Duodenal mucosa (tissue), 2 donors: ENCODE data around the gene S100A7.

ENCODE experiments used
- H3K27ac ChIP-seq: one replicate; pipeline ENCODE4 v1.7.0; 2013; ENCODE audit warnings: low read depth, low read length
- H3K27me3 ChIP-seq, 2 donors: one replicate each; pipeline ENCODE4 v1.7.0; 2013; ENCODE audit warnings: low read length in 2 of 2, control low read depth in 1 of 2; ENCODE audit not compliant: insufficient read depth in 2 of 2, control insufficient read depth in 1 of 2
- H3K36me3 ChIP-seq, 2 donors: one replicate each; pipeline ENCODE4 v1.7.0; 2013; ENCODE audit warnings: low read length in 2 of 2, control low read depth in 1 of 2; ENCODE audit not compliant: insufficient read depth in 2 of 2, control insufficient read depth in 1 of 2
- H3K4me1 ChIP-seq, 2 donors: one replicate each; pipeline ENCODE4 v1.7.0; 2013; ENCODE audit warnings: low read length in 2 of 2, control low read depth in 1 of 2; ENCODE audit not compliant: insufficient read depth in 2 of 2, control insufficient read depth in 1 of 2
- H3K4me3 ChIP-seq, 2 donors: one replicate each; pipeline ENCODE4 v1.7.0; 2013; ENCODE audit warnings: low read length in 2 of 2, low read depth in 1 of 2
- H3K9ac ChIP-seq, 2 donors: one replicate each; pipeline ENCODE4 v1.7.0; 2013; ENCODE audit warnings: low read length in 2 of 2, low read depth in 1 of 2
- H3K9me3 ChIP-seq, 2 donors: one replicate each; pipeline ENCODE4 v1.7.0; 2013; ENCODE audit warnings: low read length in 2 of 2, control low read depth in 1 of 2; ENCODE audit not compliant: control insufficient read depth in 1 of 2

Gene S100A7

GRCh38 chr1:153494976-153495535, 34.6 kb upstream of the S100A7 start:
- H3K36me3 ChIP-seq = no peaks in the 10 kb centered on the region
- H3K27ac ChIP-seq = no peak overlapping the region
- no peaks in the 10 kb centered on the region for H3K27me3 ChIP-seq
- no peaks in the 10 kb centered on the region for H3K9me3 ChIP-seq
- peaks cover 0 to 6% of the 10 kb centered on the region in 2 donors for H3K4me1 ChIP-seq
- no peak overlapping the region for H3K4me3 ChIP-seq
- no peak overlapping the region for H3K9ac ChIP-seq

- Histone ChIP-seq H3K4me1 (peaks cover 0 to 6% of the 10 kb centered on the region in 2 donors), H3K9ac (no peak overlapping the region), H3K27ac (no peak overlapping the region), H3K9me3 (no peaks in the 10 kb centered on the region), H3K36me3 (no peaks in the 10 kb centered on the region), H3K4me3 (no peak overlapping the region), H3K27me3 (no peaks in the 10 kb centered on the region)
Measured at GRCh38 chr1:153493343-153493960, 33.0 kb upstream of the S100A7 start.

GRCh38 chr1:153490272-153491051, 30.0 kb upstream of the S100A7 start:
- Histone ChIP-seq H3K4me1 (peaks cover 0 to 6% of the 10 kb centered on the region in 2 donors), H3K27ac (no peak overlapping the region), H3K9ac (no peak overlapping the region), H3K27me3 (no peaks in the 10 kb centered on the region), H3K4me3 (no peak overlapping the region), H3K36me3 (no peaks in the 10 kb centered on the region), H3K9me3 (no peaks in the 10 kb centered on the region)

- Histone ChIP-seq H3K4me1 (peaks cover 0 to 13% of the 10 kb centered on the region in 2 donors), H3K27ac (no peak overlapping the region)
Measured at GRCh38 chr1:153488731-153489130, 28.3 kb upstream of the S100A7 start.

GRCh38 chr1:153487707-153488106, 27.3 kb upstream of the S100A7 start:
- Histone ChIP-seq H3K4me3 (no peak overlapping the region), H3K4me1 (peaks cover 0 to 13% of the 10 kb centered on the region in 2 donors), H3K9ac (no peak overlapping the region), H3K9me3 (no peaks in the 10 kb centered on the region), H3K27ac (no peak overlapping the region), H3K36me3 (no peaks in the 10 kb centered on the region), H3K27me3 (no peaks in the 10 kb centered on the region)

More at GRCh38 chr1:153488731-153489130, 28.3 kb upstream of the S100A7 start:
- Histone ChIP-seq H3K9ac (no peak overlapping the region), H3K27me3 (no peaks in the 10 kb centered on the region), H3K9me3 (no peaks in the 10 kb centered on the region), H3K4me3 (no peak overlapping the region), H3K36me3 (no peaks in the 10 kb centered on the region)

- no peaks in the 10 kb centered on the region for H3K36me3 ChIP-seq
- no peak overlapping the region for H3K4me3 ChIP-seq
- H3K9me3 ChIP-seq = no peaks in the 10 kb centered on the region
- no peak overlapping the region for H3K27ac ChIP-seq
- H3K4me1 ChIP-seq = peaks cover 0 to 12% of the 10 kb centered on the region in 2 donors
- no peaks in the 10 kb centered on the region for H3K27me3 ChIP-seq
- H3K9ac ChIP-seq = no peak overlapping the region
Measured at GRCh38 chr1:153485863-153486262, 25.4 kb upstream of the S100A7 start.

GRCh38 chr1:153483776-153484175, 23.3 kb upstream of the S100A7 start:
- Histone ChIP-seq H3K4me3 (no peak overlapping the region), H3K9me3 (no peaks in the 10 kb centered on the region), H3K27ac (no peak overlapping the region), H3K36me3 (no peaks in the 10 kb centered on the region), H3K4me1 (peaks cover 0 to 7% of the 10 kb centered on the region in 2 donors), H3K27me3 (no peaks in the 10 kb centered on the region), H3K9ac (no peak overlapping the region)

- H3K27me3 ChIP-seq = no peaks in the 10 kb centered on the region
- H3K9me3 ChIP-seq = no peaks in the 10 kb centered on the region
- no peak overlapping the region for H3K9ac ChIP-seq
- H3K4me1 ChIP-seq = peaks cover 0 to 7% of the 10 kb centered on the region in 2 donors
- no peaks in the 10 kb centered on the region for H3K36me3 ChIP-seq
- H3K27ac ChIP-seq = no peak overlapping the region
- no peak overlapping the region for H3K4me3 ChIP-seq
Measured at GRCh38 chr1:153481124-153481523, 20.7 kb upstream of the S100A7 start.

GRCh38 chr1:153478692-153479618, 18.5 kb upstream of the S100A7 start:
- Histone ChIP-seq H3K4me3 (no peak overlapping the region), H3K36me3 (no peaks in the 10 kb centered on the region), H3K9me3 (no peaks in the 10 kb centered on the region), H3K27ac (no peak overlapping the region), H3K27me3 (no peaks in the 10 kb centered on the region), H3K4me1 (peaks cover 0 to 2% of the 10 kb centered on the region in 2 donors), H3K9ac (no peak overlapping the region)
